Caco-2 (cell line): ENCODE results near the gene ABCG4. TPM values are rescaled to one million over a fixed set of nuclear protein-coding genes. Genes with fewer than 3 reads are reported as not detected.
A peak's percentile ranks its signal among the peaks of the same experiment; 100 is the strongest.

Source experiments
- BruUV-seq: library from RNA; stranded (reverse); fragments of 400-500 nt; replicated peaks from 2 replicates; lab custom pipeline; 2021; lab: Mats Ljungman, UMichigan
- CTCF ChIA-PET: fragments of 300-600 bp; sonication (Branson Sonifier 250); formaldehyde crosslinking; loops from one replicate; lab custom pipeline; 2022; ENCODE audit warnings: antibody characterized with exemption; lab: Charles Lee
- POLR2A ChIA-PET: fragments of 300-600 bp; sonication (Branson Sonifier 250); formaldehyde crosslinking; loops from one replicate; lab custom pipeline; 2022; ENCODE audit warnings: antibody characterized with exemption; lab: Charles Lee
- DNase-seq, 2 experiments: peaks; one replicate each; pipeline versions ENCODE4 v3.0.0 to v3.0.0-alpha.2; 2020 to 2022
- H3K27me3 ChIP-seq: replicated peaks from 2 replicates; pipeline ENCODE4 v1.6.0; 2011; ENCODE audit warnings: low read length; ENCODE audit not compliant: control insufficient read depth, insufficient read depth
- H3K36me3 ChIP-seq: 2 replicates; pipeline ENCODE4 v1.5.1; 2011; ENCODE audit warnings: low read length; ENCODE audit not compliant: control insufficient read depth, insufficient read depth
- H3K4me1 ChIP-seq: fragments of 250-450 bp; sonication (Bioruptor Pico); 2 replicates; pipeline ENCODE4 v1.5.1; 2020; ENCODE audit warnings: mild to moderate bottlenecking
- H3K4me3 ChIP-seq: 2 replicates; pipeline ENCODE4 v1.5.1; 2011; ENCODE audit warnings: low read depth, mild to moderate bottlenecking, control low read depth, low read length
- H3K9me3 ChIP-seq: fragments of 250-450 bp; sonication (Bioruptor Pico); 2 replicates; pipeline ENCODE4 v1.5.1; 2020; ENCODE audit warnings: mild to moderate bottlenecking, moderate library complexity
- H3K27ac Mint-ChIP-seq: one replicate; pipeline ENCODE4 v1.8.0; 2022; ENCODE audit warnings: mixed read lengths; ENCODE audit not compliant: unreplicated experiment
- H3K27me3 Mint-ChIP-seq: one replicate; pipeline ENCODE4 v1.8.0; 2022; ENCODE audit warnings: mixed read lengths; ENCODE audit not compliant: insufficient read depth, unreplicated experiment
- H3K36me3 Mint-ChIP-seq: one replicate; pipeline ENCODE4 v1.8.0; 2022; ENCODE audit warnings: mild to moderate bottlenecking, mixed read lengths; ENCODE audit not compliant: insufficient read depth, unreplicated experiment
- H3K4me1 Mint-ChIP-seq: one replicate; pipeline ENCODE4 v1.8.0; 2022; ENCODE audit warnings: low read depth, mixed read lengths; ENCODE audit not compliant: unreplicated experiment
- H3K4me3 Mint-ChIP-seq: one replicate; pipeline ENCODE4 v1.8.0; 2022; ENCODE audit warnings: mild to moderate bottlenecking, moderate library complexity, mixed read lengths; ENCODE audit not compliant: unreplicated experiment
- H3K9me3 Mint-ChIP-seq: one replicate; pipeline ENCODE4 v1.8.0; 2022; ENCODE audit warnings: mixed read lengths; ENCODE audit not compliant: unreplicated experiment
- CTCF ChIP-seq, 2 experiments: fragments of 200-600 bp in 1 of 2; IDR thresholded peaks; 1 replicate in 1 of 2; 2 replicates in 1 of 2; pipeline versions ENCODE4 v1.5.1 to v1.8.0; 2011 to 2022; ENCODE audit warnings: antibody characterized with exemption in 1 of 2, control low read depth in 1 of 2, inconsistent platforms in 1 of 2, low read depth in 1 of 2, low read length in 1 of 2, mild to moderate bottlenecking in 1 of 2, moderate library complexity in 1 of 2; ENCODE audit not compliant: insufficient read depth in 1 of 2, severe bottlenecking in 1 of 2, unreplicated experiment in 1 of 2
- intact Hi-C: fragments of 100-400 bp; cut with micrococcal nuclease; formaldehyde crosslinking; loops from one replicate; pipeline ENCODE4 v1.10.0; 2022; ENCODE audit not compliant: unreplicated experiment
- total RNA-seq: library from RNA; stranded (reverse); gene quantifications from 2 replicates; pipeline ENCODE4 v1.2.3, GENCODE V29; 2022

The ABCG4 gene
- total RNA-seq, 1 experiment from 2014 or later = 0.18 TPM

GRCh38 chr11:119118227-119118626, 30.6 kb upstream of the ABCG4 start:
- H3K36me3 ChIP-seq = no peaks in the 10 kb centered on the region
- H3K9me3 ChIP-seq = no peaks in the 10 kb centered on the region
- intact Hi-C loops = no loop called here
- Mint-ChIP-seq H3K9me3 (no peaks in the 10 kb centered on the region), H3K27me3 (no peaks in the 10 kb centered on the region), H3K27ac (no peak overlapping the region), H3K4me3 (no peak overlapping the region), H3K36me3 (peaks cover 23% of the 10 kb centered on the region), H3K4me1 (peaks cover 18% of the 10 kb centered on the region)
- no TSS peak for BruUV-seq
- no peak for DNase-seq
- ChIA-PET CTCF (interaction anchor here (0.8 kb wide), 1 partner anchor 23 kb away, joined by 3 read pairs; a partner anchor contains a TSS), POLR2A (interaction anchor here (0.7 to 0.8 kb wide), 2 partner anchors 33 to 50 kb away, joined by 3 to 4 read pairs; partner anchors contain the start of gene VPS11)
- no peak for TF ChIP-seq CTCF (IDR thresholded peaks at IDR 0.05; ENCODE audit: insufficient read depth in 1 of 2, low read depth in 1 of 2, low read length in 1 of 2, severe bottlenecking in 1 of 2, unreplicated experiment in 1 of 2)
- no peak overlapping the region for H3K4me3 ChIP-seq
- H3K27me3 ChIP-seq = no peaks in the 10 kb centered on the region
- H3K4me1 ChIP-seq = peaks cover 9% of the 10 kb centered on the region; the same call in 1 of the 2 replicates

- H3K4me3 ChIP-seq = no peak overlapping the region
- no peak for DNase-seq
- no peaks in the 10 kb centered on the region for H3K27me3 Mint-ChIP-seq
- H3K4me1 Mint-ChIP-seq = peaks cover 18% of the 10 kb centered on the region
- POLR2A ChIA-PET = interaction anchor here (0.6 to 0.8 kb wide), 4 partner anchors 12 to 547 kb away, joined by 3 to 5 read pairs (median 4); partner anchors contain the start of genes ARCN1, C2CD2L and VPS11
- no peaks in the 10 kb centered on the region for H3K9me3 ChIP-seq
- H3K36me3 ChIP-seq = no peaks in the 10 kb centered on the region; the same call in 1 of the 2 replicates
- H3K4me3 Mint-ChIP-seq = no peak overlapping the region
- no peaks in the 10 kb centered on the region for H3K27me3 ChIP-seq
- CTCF ChIA-PET = interaction anchor here (0.8 kb wide), 1 partner anchor 24 kb away, joined by 3 read pairs; a partner anchor contains a TSS
- TF ChIP-seq CTCF (IDR thresholded peaks at IDR 0.05; ENCODE audit: insufficient read depth in 1 of 2, low read depth in 1 of 2, low read length in 1 of 2, severe bottlenecking in 1 of 2, unreplicated experiment in 1 of 2) = no peak
- H3K36me3 Mint-ChIP-seq = peaks cover 30% of the 10 kb centered on the region
- H3K9me3 Mint-ChIP-seq = no peaks in the 10 kb centered on the region
- no peak overlapping the region for H3K27ac Mint-ChIP-seq
- BruUV-seq = no TSS peak
- intact Hi-C loops = no loop called here
- peaks cover 9% of the 10 kb centered on the region; the same call in 1 of the 2 replicates for H3K4me1 ChIP-seq
These were observed 29.9 kb upstream of the ABCG4 start for GRCh38 chr11:119118946-119119345.

- CTCF ChIA-PET = interaction anchor here (1.1 to 2.4 kb wide), 4 partner anchors 14 to 217 kb away, joined by 4 to 19 read pairs (median 13); partner anchors contain the start of genes C2CD2L and DPAGT1
- Mint-ChIP-seq H3K4me1 (peaks cover 18% of the 10 kb centered on the region), H3K27ac (peak overlapping the region; percentile 90), H3K36me3 (peaks cover 32% of the 10 kb centered on the region), H3K4me3 (peak overlapping the region; percentile 88), H3K9me3 (no peaks in the 10 kb centered on the region), H3K27me3 (no peaks in the 10 kb centered on the region)
- peak in 1 of 2 experiments; percentile 34 for DNase-seq
- Histone ChIP-seq H3K9me3 (no peaks in the 10 kb centered on the region), H3K4me3 (peak overlapping the region; percentile 51), H3K36me3 (peaks cover 5% of the 10 kb centered on the region; the same call in 1 of the 2 replicates), H3K4me1 (peaks cover 14% of the 10 kb centered on the region), H3K27me3 (no peaks in the 10 kb centered on the region)
- no peak for TF ChIP-seq CTCF (IDR thresholded peaks at IDR 0.05; ENCODE audit: insufficient read depth in 1 of 2, low read depth in 1 of 2, low read length in 1 of 2, severe bottlenecking in 1 of 2, unreplicated experiment in 1 of 2)
- POLR2A ChIA-PET = interaction anchor here (0.6 to 2.4 kb wide), 6 partner anchors 14 to 261 kb away, joined by 4 to 71 read pairs (median 26); partner anchors contain the start of genes C2CD2L, DPAGT1, HMBS and USP2
- intact Hi-C loops = loop anchor here (1.0 kb wide), 3 partner anchors 13 to 25 kb away; partner anchors contain the start of genes C2CD2L and DPAGT1
- TSS peak; percentile 95 for BruUV-seq
These were observed 28.2 kb upstream of the ABCG4 start for GRCh38 chr11:119120639-119121007.
